Measurements from ENCODE around the gene MDN1. TPM values are rescaled to one million over a fixed set of nuclear protein-coding genes. Genes with fewer than 3 reads are reported as not detected.

The MDN1 gene
- total RNA-seq, 1 experiment from 2014 or later = 53.6 TPM

DNA sequence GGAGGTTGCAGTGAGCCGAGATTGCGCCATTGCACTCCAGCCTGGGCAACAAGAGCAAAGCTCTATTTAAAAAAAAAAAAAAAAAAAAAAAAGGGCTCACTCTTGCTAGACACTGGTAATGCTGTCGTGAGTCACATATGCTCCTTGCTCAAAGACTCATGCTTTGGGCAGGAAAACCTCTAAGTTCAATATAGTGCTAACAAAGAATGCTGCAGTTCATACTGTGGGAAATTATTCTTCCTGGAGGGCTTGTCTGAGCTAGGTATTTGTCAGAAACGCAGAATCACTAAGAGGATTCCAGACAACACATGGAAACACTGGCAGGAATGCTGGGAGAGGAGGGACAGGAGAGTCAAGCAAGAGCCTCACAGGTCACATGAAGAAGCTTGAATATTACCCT, 178.8 kb downstream of the MDN1 start:
- ChIA-PET CTCF (no interaction called here), POLR2A (no interaction called here), RAD21 (ENCODE audit: low non-redundant PET in 1 of 2, low total read pairs in 2 of 2, uncharacterized antibody in 2 of 2, unreplicated experiment in 2 of 2) (no interaction called here)
- no peak overlapping the region for H3K4me2 ChIP-seq (ENCODE audit: low read length)
- H2AFZ ChIP-seq (ENCODE audit: low read depth, low read length, poor library complexity, severe bottlenecking) = no peak overlapping the region
- no peak overlapping the region for H3K4me3 ChIP-seq (replicated peaks in 1 of 2; ENCODE audit: low read depth in 1 of 2, low read length in 2 of 2)
- intact Hi-C loops (cut with micrococcal nuclease) = no loop called here
- no peak overlapping the region for H3K27ac ChIP-seq (ENCODE audit: low read depth, low read length)
- peaks cover 24% of the 10 kb centered on the region for H3K79me2 ChIP-seq (ENCODE audit: insufficient read depth, low read length)
- H3K4me1 ChIP-seq (ENCODE audit: control insufficient read depth in 1 of 2, insufficient read depth in 2 of 2, low read length in 2 of 2) = peaks cover 6 to 16% of the 10 kb centered on the region in 2 experiments; a peak in 3 of 4 replicates
- DNase-seq (ENCODE audit: low read depth, low spot score) = no peak
- H4K20me1 ChIP-seq (ENCODE audit: insufficient read depth) = no peaks in the 10 kb centered on the region
- no peaks in the 10 kb centered on the region for H3K27me3 ChIP-seq (ENCODE audit: insufficient read depth, low read length)
- no peak for ATAC-seq
- no TSS peak for BruUV-seq (replicated peaks)
- no peaks in the 10 kb centered on the region for H3K9me2 ChIP-seq (ENCODE audit: insufficient read depth)
- no peak overlapping the region for H3K9ac ChIP-seq (ENCODE audit: low read length)
- TF ChIP-seq POLR2AphosphoS5 (IDR thresholded peaks at IDR 0.05; ENCODE audit: low read depth, low read length) (no peak), JUND (IDR thresholded peaks at IDR 0.05) (no peak), CBX3 (IDR thresholded peaks at IDR 0.05; ENCODE audit: low read depth) (no peak), EZH2 (IDR thresholded peaks at IDR 0.05) (no peak), SP1 (IDR thresholded peaks at IDR 0.05; ENCODE audit: low read depth) (no peak), ZNF274 (IDR thresholded peaks at IDR 0.05; ENCODE audit: low read depth, low read length) (no peak), EZH2phosphoT487 (IDR thresholded peaks at IDR 0.05; ENCODE audit: borderline replicate concordance) (no peak), ZFX (IDR thresholded peaks at IDR 0.05) (no peak), EGR1 (IDR thresholded peaks at IDR 0.05; ENCODE audit: low read depth) (no peak), SRF (IDR thresholded peaks at IDR 0.05; ENCODE audit: low read depth) (no peak), TCF7L2 (IDR thresholded peaks at IDR 0.05; ENCODE audit: borderline replicate concordance, extremely low read depth, insufficient read depth, insufficient read length) (no peak), CEBPB (IDR thresholded peaks at IDR 0.05; ENCODE audit: low read depth) (no peak), POLR2A (IDR thresholded peaks at IDR 0.05; ENCODE audit: borderline replicate concordance, extremely low read depth, insufficient read depth, insufficient read length) (no peak), RAD21 (IDR thresholded peaks at IDR 0.05; ENCODE audit: low read depth) (no peak), SIN3A (IDR thresholded peaks at IDR 0.05; ENCODE audit: low read depth) (no peak)
- TF ChIP-seq, protein P1, sequence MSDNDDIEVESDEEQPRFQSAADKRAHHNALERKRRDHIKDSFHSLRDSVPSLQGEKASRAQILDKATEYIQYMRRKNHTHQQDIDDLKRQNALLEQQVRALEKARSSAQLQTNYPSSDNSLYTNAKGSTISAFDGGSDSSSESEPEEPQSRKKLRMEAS (IDR thresholded peaks at IDR 0.05) = no peak
- TF ChIP-seq, protein P2, sequence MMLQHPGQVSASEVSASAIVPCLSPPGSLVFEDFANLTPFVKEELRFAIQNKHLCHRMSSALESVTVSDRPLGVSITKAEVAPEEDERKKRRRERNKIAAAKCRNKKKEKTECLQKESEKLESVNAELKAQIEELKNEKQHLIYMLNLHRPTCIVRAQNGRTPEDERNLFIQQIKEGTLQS (IDR thresholded peaks at IDR 0.05) = no peak
- TF ChIP-seq, protein P3, sequence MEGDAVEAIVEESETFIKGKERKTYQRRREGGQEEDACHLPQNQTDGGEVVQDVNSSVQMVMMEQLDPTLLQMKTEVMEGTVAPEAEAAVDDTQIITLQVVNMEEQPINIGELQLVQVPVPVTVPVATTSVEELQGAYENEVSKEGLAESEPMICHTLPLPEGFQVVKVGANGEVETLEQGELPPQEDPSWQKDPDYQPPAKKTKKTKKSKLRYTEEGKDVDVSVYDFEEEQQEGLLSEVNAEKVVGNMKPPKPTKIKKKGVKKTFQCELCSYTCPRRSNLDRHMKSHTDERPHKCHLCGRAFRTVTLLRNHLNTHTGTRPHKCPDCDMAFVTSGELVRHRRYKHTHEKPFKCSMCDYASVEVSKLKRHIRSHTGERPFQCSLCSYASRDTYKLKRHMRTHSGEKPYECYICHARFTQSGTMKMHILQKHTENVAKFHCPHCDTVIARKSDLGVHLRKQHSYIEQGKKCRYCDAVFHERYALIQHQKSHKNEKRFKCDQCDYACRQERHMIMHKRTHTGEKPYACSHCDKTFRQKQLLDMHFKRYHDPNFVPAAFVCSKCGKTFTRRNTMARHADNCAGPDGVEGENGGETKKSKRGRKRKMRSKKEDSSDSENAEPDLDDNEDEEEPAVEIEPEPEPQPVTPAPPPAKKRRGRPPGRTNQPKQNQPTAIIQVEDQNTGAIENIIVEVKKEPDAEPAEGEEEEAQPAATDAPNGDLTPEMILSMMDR (IDR thresholded peaks at IDR 0.05 in 2 of 3, conservative IDR thresholded peaks at IDR 0.05 in 1 of 3; ENCODE audit: borderline replicate concordance in 1 of 3, insufficient read depth in 1 of 3, low read depth in 2 of 3, low read length in 2 of 3) = no peak
- TF ChIP-seq, protein P4, sequence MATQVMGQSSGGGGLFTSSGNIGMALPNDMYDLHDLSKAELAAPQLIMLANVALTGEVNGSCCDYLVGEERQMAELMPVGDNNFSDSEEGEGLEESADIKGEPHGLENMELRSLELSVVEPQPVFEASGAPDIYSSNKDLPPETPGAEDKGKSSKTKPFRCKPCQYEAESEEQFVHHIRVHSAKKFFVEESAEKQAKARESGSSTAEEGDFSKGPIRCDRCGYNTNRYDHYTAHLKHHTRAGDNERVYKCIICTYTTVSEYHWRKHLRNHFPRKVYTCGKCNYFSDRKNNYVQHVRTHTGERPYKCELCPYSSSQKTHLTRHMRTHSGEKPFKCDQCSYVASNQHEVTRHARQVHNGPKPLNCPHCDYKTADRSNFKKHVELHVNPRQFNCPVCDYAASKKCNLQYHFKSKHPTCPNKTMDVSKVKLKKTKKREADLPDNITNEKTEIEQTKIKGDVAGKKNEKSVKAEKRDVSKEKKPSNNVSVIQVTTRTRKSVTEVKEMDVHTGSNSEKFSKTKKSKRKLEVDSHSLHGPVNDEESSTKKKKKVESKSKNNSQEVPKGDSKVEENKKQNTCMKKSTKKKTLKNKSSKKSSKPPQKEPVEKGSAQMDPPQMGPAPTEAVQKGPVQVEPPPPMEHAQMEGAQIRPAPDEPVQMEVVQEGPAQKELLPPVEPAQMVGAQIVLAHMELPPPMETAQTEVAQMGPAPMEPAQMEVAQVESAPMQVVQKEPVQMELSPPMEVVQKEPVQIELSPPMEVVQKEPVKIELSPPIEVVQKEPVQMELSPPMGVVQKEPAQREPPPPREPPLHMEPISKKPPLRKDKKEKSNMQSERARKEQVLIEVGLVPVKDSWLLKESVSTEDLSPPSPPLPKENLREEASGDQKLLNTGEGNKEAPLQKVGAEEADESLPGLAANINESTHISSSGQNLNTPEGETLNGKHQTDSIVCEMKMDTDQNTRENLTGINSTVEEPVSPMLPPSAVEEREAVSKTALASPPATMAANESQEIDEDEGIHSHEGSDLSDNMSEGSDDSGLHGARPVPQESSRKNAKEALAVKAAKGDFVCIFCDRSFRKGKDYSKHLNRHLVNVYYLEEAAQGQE (IDR thresholded peaks at IDR 0.05; ENCODE audit: low read depth) = no peak
- H3K9me3 ChIP-seq (ENCODE audit: control insufficient read depth in 1 of 2, insufficient read depth in 1 of 2, low read depth in 1 of 2, low read length in 2 of 2) = no peaks in the 10 kb centered on the region
- H3K36me3 ChIP-seq (ENCODE audit: control insufficient read depth in 1 of 2, insufficient read depth in 2 of 2, low read length in 2 of 2) = peaks cover 16 to 33% of the 10 kb centered on the region in 2 experiments; a peak in 3 of 4 replicates
